Lower leg skin (tissue), 3 donors: ENCODE results near the gene TRAM2.

Experiments
- CTCF ChIP-seq, 3 donors: fragments of 450-650 bp; IDR thresholded peaks; one replicate each; pipeline ENCODE4 v1.5.1; 2016; ENCODE audit warnings: antibody characterized with exemption in 3 of 3, mild to moderate bottlenecking in 3 of 3, moderate library complexity in 2 of 3
- POLR2A ChIP-seq, 2 donors: fragments of 450-650 bp; IDR thresholded peaks; one replicate each; pipeline ENCODE4 v1.6.1; 2016 to 2017; ENCODE audit warnings: antibody characterized with exemption in 2 of 2, mild to moderate bottlenecking in 1 of 2, moderate library complexity in 1 of 2

GRCh38 chr6:52570291-52570700 lies 6.6 kb downstream of the TRAM2 start:
- TF ChIP-seq CTCF (IDR thresholded peaks at IDR 0.05) (no peak), POLR2A (IDR thresholded peaks at IDR 0.05) (no peak)
